T-helper 17 cell (primary cell): Measurements from ENCODE around the gene PARD6A. TPM values are rescaled to one million over a fixed set of nuclear protein-coding genes. Genes with fewer than 3 reads are reported as not detected.
"Not testable (repeated sequence)": the region's sequence is repeated elsewhere in the genome, so short reads cannot be mapped to it uniquely, and the experiment has no call there.

Experiments
- ATAC-seq: fragments of 150-1000 bp; cut with Tn5 transposase; 2 replicates; pipeline ENCODE4 v1.10.0; 2021; ENCODE audit warnings: mild to moderate bottlenecking, moderate library complexity
- DNase-seq, 3 donors: peaks; one replicate each; pipeline versions ENCODE4 v3.0.0 to v3.0.0-alpha.2; 2020 to 2021
- H3K9me3 ChIP-seq: one replicate; pipeline ENCODE4 v1.7.0; 2013; ENCODE audit warnings: low read length, mild to moderate bottlenecking; ENCODE audit not compliant: control insufficient read depth, poor library complexity, severe bottlenecking
- H3K27ac Mint-ChIP-seq: one replicate; pipeline ENCODE4 v1.8.0; 2022; ENCODE audit warnings: mild to moderate bottlenecking, moderate library complexity, mixed read lengths
- H3K27me3 Mint-ChIP-seq: one replicate; pipeline ENCODE4 v1.8.0; 2022; ENCODE audit warnings: mixed read lengths
- H3K36me3 Mint-ChIP-seq: one replicate; pipeline ENCODE4 v1.8.0; 2022; ENCODE audit warnings: low read depth, mixed read lengths
- H3K4me1 Mint-ChIP-seq: one replicate; pipeline ENCODE4 v1.8.0; 2022; ENCODE audit warnings: mild to moderate bottlenecking, mixed read lengths
- H3K4me3 Mint-ChIP-seq: one replicate; pipeline ENCODE4 v1.8.0; 2022; ENCODE audit warnings: mild to moderate bottlenecking, moderate library complexity, mixed read lengths
- total RNA-seq, 4 donors: library from RNA in 2 of 4; stranded (reverse) in 2 of 4; gene quantifications; one replicate each; pipeline ENCODE4 v1.2.3 and lab custom pipeline; 2022 to 2026

Gene PARD6A
- total RNA-seq, 2 donors from 2014 or later = 6.3 to 7.9 TPM

DNA sequence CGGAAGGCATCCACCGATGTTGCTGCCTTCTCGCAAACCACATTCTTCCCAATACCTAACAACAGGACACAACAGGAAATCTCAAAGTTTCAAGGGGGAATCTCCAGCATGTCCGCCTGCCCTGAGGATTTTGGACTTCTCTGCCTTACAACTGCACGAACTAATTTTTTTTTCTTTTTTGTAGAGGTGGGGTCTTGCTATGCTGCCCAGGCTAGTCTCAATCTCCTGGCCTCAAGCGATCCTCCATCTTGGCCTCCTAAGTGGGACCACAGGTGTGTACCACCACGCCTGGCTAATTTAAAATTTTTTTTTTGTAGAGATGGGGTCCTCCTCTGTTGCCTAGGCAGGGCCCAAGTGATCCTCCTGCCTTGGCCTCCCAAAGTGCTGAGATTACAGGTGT, 15.2 kb downstream of the PARD6A start:
- Mint-ChIP-seq H3K4me3 (no peak overlapping the region), H3K27me3 (no peaks in the 10 kb centered on the region), H3K27ac (no peak overlapping the region), H3K4me1 (peaks cover 13% of the 10 kb centered on the region), H3K36me3 (no peaks in the 10 kb centered on the region)
- no peaks in the 10 kb centered on the region for H3K9me3 ChIP-seq
- DNase-seq = no peak
- no peak for ATAC-seq

DNA sequence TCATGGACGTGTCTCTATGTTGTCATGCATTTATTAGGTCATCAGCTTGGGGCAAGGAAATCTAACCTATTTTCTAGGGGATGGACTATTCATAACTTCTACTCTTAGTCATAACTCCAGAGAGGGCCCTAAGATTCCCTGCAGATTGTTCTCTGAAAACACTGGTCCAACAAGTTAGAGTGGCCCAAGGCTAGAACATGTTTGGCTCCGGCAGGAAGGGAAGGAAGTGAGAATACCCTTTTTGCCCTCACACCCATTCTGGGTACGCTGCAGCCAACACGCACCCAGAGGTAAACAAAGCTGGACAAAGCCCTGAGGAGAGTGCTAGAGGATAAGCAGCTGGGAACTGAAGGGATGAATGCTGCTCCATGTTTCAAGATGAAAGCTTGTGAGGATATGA, 15.8 kb downstream of the PARD6A start:
- ATAC-seq = no peak
- H3K4me1 Mint-ChIP-seq = peaks cover 13% of the 10 kb centered on the region

DNA sequence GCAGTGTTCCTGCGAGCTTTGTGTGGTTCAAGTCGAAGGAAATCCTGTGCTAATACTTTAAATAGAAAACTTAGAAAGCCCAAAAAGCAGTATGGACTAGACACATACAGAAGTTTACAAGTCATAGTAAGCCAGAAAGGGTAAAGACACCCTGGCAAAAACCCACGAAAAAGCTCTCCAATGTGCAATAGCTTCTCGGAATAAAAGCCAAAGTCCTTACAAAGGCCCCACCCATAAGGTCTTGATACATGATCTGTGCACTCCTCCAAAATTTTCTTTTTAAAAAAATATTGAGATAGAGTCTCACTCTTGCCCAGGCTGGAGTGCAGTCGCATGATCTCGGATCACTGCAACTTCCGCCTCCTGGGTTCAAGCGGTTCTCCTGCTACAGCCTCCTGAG, 16.2 kb downstream of the PARD6A start:
- peaks cover 13% of the 10 kb centered on the region for H3K4me1 Mint-ChIP-seq

More for the DNA sequence above, 15.8 kb downstream of the PARD6A start:
- no peaks in the 10 kb centered on the region for H3K27me3 Mint-ChIP-seq
- no peak overlapping the region for H3K4me3 Mint-ChIP-seq
- H3K36me3 Mint-ChIP-seq = no peaks in the 10 kb centered on the region
- no peak for DNase-seq
- no peaks in the 10 kb centered on the region for H3K9me3 ChIP-seq
- no peak overlapping the region for H3K27ac Mint-ChIP-seq

DNA sequence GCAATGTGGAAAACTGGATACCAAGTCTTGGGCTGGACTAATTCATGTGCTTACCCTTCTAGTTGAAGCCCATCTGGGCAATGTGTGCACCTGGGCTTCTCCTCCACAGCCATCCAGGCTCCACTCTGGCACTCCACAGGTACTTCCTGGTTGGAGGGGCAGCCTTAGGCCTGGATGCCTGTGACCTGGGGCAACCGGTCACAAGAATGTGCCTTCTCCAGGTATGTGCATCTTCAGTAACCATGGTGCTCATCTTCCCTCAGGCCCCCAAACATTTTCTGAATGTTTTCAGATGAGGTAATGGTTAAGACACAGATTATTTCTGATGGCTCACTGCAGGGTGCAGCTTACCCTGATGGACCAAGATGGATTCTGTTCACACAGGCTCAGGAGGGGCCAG, 17.0 kb downstream of the PARD6A start:
- Mint-ChIP-seq H3K4me3 (no peak overlapping the region), H3K4me1 (peaks cover 11% of the 10 kb centered on the region), H3K36me3 (no peaks in the 10 kb centered on the region), H3K27ac (no peak overlapping the region), H3K27me3 (no peaks in the 10 kb centered on the region)
- no peak for DNase-seq
- H3K9me3 ChIP-seq = no peaks in the 10 kb centered on the region
- no peak for ATAC-seq

More for the DNA sequence above, 16.2 kb downstream of the PARD6A start:
- H3K9me3 ChIP-seq = no peaks in the 10 kb centered on the region
- no peaks in the 10 kb centered on the region for H3K27me3 Mint-ChIP-seq
- no peak overlapping the region for H3K4me3 Mint-ChIP-seq
- ATAC-seq (no peak), DNase-seq (no peak)
- no peak overlapping the region for H3K27ac Mint-ChIP-seq
- no peaks in the 10 kb centered on the region for H3K36me3 Mint-ChIP-seq

DNA sequence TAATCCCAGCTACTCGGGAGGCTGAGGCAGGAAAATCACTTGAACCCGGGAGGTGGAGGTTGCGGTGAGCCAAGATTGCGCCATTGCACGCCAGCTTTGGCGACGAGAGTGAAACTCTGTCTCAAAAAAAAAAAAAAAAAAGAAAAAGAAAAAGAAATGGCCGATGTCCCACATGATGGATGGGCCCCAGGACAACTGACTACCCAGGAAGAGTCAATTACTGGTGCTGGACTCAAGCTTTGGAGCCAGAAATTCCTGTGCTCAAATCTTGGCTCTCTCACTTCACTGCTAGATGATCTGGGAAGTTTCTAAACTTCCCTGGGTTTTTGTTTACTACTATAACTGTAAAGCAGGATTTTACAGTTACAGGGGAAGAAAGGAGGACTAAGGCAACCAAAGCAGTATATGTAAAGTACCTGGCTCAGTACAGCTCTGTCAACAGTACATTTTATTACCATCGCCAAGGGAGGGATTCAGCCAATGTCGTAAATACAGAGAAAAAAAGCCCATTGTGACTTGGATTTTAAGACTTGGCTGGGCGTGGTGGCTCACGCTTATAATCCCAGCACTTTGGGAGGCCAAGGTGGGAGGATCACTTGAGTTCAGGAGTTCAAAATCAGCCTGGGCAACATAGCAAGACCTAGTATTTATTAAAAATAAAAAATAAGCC, 17.7 kb downstream of the PARD6A start:
- Mint-ChIP-seq H3K27ac (no peak overlapping the region), H3K27me3 (no peaks in the 10 kb centered on the region), H3K36me3 (no peaks in the 10 kb centered on the region), H3K4me3 (no peak overlapping the region), H3K4me1 (peaks cover 12% of the 10 kb centered on the region)
- no peaks in the 10 kb centered on the region for H3K9me3 ChIP-seq
- DNase-seq = no peak
- ATAC-seq = no peak

DNA sequence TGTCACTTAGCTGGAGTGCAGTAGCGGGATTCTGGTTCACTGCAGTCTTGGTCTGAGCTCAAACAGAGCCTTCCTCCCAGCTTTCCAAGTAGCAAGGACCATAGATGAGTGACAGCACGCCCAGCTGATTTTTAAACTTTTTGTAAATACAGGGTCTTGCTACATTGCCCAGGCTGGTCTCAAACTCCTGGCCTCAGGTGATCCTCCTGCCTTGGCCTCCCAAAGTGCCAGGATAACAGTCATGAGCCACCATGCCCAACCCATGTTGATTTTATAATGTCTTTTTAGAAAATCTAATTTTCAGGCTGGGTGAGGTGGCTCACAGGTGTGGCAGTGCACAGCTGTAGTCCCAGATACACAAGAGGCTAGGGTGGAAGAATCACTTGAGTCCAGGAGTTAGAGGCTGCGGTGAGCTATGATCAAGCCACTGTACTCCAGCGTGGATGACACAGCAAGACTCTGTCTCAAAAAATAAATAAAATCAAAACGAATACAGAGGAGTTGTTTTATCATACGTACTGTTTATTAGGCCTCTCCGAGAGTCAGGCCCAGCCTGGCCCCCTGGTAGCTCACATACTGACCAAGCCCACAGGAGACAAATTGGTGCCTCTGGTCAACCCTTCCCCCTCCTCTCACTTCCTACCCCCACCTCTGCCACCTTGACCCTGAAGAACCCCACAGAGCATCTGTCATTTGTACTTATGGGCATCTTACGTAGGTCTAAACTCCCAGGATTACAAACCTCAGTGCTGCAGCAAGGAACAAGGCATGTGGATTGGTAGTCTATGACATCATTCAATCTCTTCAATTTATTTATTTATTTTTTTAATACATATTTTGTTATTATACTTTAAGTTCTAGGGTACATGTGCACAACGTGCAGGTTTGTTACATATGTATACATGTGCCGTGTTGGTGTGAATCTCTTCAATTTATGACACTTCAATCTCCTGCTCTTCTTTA, 19.5 kb downstream of the PARD6A start:
- H3K27me3 Mint-ChIP-seq = no peaks in the 10 kb centered on the region
- peaks cover 13% of the 10 kb centered on the region for H3K4me1 Mint-ChIP-seq
- DNase-seq (no peak), ATAC-seq (no peak)
- H3K9me3 ChIP-seq = no peaks in the 10 kb centered on the region
- no peak overlapping the region for H3K27ac Mint-ChIP-seq
- H3K4me3 Mint-ChIP-seq = no peak overlapping the region
- no peaks in the 10 kb centered on the region for H3K36me3 Mint-ChIP-seq

DNA sequence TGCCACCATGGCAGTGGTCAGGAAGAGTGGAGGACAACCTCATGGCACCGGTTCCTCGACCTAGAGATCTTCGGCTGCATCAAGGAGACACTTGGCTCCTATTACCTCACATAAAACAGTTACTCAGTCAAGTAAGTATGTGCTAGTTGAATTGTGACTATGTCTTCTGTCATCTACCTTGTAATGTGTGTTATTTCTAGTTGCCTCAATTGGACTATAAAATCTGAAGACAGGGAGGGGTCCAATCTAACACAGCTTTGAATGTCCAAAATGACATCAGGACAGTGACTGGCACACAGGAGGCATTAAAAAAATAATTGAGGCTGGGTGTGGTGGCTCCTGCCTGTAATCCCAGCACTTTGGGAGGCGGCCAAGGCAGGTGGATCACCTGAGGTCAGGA, 23.0 kb downstream of the PARD6A start:
- H3K27ac Mint-ChIP-seq = peak overlapping the region; percentile 69
- H3K4me3 Mint-ChIP-seq = peak overlapping the region; percentile 61
- H3K4me1 Mint-ChIP-seq = peaks cover 26% of the 10 kb centered on the region
- H3K27me3 Mint-ChIP-seq = no peaks in the 10 kb centered on the region
- ATAC-seq (no peak), DNase-seq (no peak)
- H3K36me3 Mint-ChIP-seq = no peaks in the 10 kb centered on the region
- no peaks in the 10 kb centered on the region for H3K9me3 ChIP-seq

DNA sequence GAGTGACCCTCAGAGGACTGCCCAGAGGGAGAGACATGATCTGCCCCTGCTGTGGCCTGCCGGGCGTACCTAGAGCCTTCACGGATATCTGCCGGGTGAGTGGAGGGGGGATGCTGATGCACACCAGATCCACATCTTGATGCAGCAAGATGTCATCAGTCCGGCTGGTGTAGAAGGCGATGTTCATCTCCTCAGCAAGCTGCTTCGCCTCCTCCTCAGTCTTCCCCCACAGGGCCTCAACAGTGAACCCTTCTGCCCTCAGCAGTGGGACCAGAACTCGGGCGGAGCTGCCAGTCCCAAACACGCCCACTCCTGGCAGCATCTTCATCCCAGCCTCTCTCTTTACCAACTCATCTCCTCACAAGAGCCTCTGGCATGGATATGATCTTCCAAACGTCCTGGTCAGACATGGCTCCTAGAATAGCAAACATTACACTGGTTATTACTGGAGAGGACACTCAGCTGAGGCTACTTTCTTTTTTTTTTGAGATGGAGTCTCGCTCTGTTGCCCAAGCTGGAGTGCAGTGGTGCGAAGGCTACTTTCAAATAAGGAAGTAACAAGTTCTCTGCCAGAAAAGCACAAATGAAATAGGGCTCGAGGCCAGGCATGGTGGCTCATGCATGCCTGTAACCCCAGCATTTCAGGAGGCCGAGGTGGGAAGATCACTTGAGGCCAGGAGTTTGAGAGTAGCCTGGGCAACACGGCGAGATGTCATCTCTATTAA, 24.8 kb downstream of the PARD6A start:
- Mint-ChIP-seq H3K4me1 (peaks cover 26% of the 10 kb centered on the region), H3K4me3 (peak overlapping the region; percentile 59)

DNA sequence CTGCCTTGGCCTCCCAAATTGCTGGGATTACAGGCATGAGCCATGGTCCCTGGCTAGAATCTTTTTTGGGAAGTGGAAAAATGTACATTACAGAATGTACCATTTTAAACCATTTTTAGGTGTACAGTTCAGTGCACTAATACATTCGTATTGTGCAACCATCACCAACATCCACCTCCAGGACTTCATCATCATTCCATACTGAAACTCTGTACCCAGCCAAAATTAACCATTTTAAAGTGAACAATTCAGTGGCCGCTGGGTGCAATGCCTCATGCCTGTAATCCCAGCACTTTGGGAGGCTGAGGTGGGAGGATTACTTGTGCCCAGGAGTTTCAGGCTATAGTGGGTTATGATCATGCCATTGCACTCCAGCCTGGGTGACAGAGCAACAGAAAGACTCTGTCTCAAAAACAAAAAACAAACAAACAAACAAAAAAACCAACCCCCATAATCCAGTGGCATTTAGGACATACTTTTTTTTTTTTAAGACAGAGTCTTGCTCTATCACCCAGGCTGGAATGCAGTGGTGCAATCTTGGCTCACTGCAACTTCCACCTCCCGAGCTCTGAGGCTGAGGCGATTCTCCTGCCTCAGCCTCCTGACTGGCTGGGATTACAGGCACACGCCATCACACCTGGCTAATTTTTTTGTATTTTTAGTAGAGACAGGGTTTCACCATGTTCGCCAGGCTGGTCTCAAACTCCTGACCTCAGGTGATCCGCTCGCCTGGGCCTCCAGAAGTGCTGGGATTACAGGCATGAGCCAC, 32.9 kb downstream of the PARD6A start:
- ATAC-seq, H3K36me3 Mint-ChIP-seq, H3K9me3 ChIP-seq, H3K27ac Mint-ChIP-seq, DNase-seq, H3K4me1 Mint-ChIP-seq, H3K27me3 Mint-ChIP-seq, H3K4me3 Mint-ChIP-seq: not testable (repeated sequence)

More for the DNA sequence above, 24.8 kb downstream of the PARD6A start:
- peak; percentile 30 for ATAC-seq
- no peaks in the 10 kb centered on the region for H3K9me3 ChIP-seq
- no peaks in the 10 kb centered on the region for H3K27me3 Mint-ChIP-seq
- H3K36me3 Mint-ChIP-seq = no peaks in the 10 kb centered on the region
- DNase-seq = no peak
- peak overlapping the region; percentile 91 for H3K27ac Mint-ChIP-seq

DNA sequence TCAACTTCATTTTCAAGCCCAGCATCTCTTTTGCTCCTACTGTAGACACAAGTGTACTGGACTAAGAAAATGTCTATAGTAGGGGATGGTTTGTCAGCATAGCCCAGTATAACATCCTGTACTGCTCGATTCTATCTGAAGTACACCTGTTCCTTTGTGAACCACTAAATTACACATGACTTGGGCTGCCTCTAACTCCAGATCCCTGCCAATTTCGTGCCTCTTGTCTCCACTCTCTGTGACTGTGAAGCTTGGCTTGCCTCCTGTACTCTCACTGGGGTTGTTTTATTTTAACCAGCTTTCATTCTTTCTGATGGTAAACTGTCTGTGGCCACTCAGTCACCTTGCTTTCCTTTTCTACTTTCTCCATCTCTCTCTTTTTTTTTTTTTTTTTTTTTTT, 33.9 kb downstream of the PARD6A start:
- peaks cover 3% of the 10 kb centered on the region for H3K36me3 Mint-ChIP-seq

DNA sequence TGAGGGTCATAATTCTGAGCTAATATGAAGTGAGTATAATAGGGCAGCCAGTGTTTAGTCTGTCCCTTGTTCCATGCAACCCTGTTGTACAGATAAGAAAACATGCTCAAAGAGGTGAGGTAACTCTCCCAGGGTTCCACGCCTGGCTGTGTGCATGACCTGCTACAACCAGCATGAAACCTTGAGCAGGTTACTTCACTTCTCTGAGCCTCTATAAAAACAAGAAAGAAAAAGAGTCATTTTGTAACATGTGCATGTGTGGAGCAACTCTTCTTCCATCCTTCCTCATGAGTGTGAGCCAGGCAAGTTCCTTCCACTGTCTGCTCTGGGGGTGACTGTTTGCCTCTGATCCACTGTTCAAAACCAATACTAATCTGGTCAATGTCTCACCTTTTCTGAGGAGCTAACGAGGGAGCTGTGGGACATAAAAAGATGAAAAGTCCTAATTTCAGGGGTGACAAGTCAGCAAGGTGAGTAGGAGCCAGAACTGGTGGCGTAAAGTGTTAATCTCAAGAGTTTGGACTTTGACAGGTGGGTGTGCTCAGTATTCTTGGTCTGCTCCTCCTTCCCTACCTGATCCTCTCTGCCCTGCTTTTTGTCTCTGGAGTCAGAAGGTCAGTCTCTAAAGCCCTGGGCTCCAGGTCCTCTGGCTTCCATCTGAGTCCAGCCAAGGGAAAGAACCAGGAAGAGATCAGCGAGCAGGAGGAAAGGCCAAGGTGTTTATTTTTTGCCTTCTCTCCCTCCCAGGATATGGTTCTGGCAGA, 36.8 kb downstream of the PARD6A start:
- no peaks in the 10 kb centered on the region for H3K9me3 ChIP-seq
- Mint-ChIP-seq H3K4me3 (peak overlapping the region; percentile 19), H3K27ac (no peak overlapping the region), H3K4me1 (peaks cover 11% of the 10 kb centered on the region), H3K36me3 (no peaks in the 10 kb centered on the region), H3K27me3 (no peaks in the 10 kb centered on the region)
- ATAC-seq = no peak
- no peak for DNase-seq

More for the DNA sequence above, 33.9 kb downstream of the PARD6A start:
- Mint-ChIP-seq H3K27me3 (no peaks in the 10 kb centered on the region), H3K4me3 (no peak overlapping the region), H3K4me1 (peaks cover 9% of the 10 kb centered on the region), H3K27ac (no peak overlapping the region)
- no peak for ATAC-seq
- H3K9me3 ChIP-seq = no peaks in the 10 kb centered on the region
- DNase-seq = no peak

DNA sequence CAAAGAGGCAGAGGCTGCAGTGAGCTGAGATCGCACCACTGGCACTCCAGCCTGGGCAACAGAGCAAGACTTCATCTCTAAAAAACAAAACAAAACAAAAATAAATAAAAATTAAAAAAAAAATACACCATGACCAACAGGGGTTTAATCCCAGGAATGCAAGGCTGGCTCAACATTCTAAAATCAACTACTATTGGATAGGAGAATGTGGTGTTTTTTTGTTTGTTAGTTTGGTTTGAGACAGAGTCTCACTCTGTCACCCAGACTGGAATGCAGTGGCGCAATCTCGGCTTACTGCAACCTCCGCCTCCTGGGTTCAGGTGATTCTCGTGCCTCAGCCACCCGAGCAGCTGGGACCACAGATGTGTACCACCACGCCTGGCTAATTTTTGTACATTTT, 38.5 kb downstream of the PARD6A start:
- Mint-ChIP-seq H3K27me3 (no peaks in the 10 kb centered on the region), H3K4me1 (peaks cover 21% of the 10 kb centered on the region), H3K36me3 (no peaks in the 10 kb centered on the region), H3K4me3 (no peak overlapping the region), H3K27ac (no peak overlapping the region)
- no peaks in the 10 kb centered on the region for H3K9me3 ChIP-seq
- DNase-seq = no peak
- ATAC-seq = no peak
